Measurements from ENCODE around the gene IFTAP. TPM values are rescaled to one million over a fixed set of nuclear protein-coding genes. Genes with fewer than 3 reads are reported as not detected.

The IFTAP gene
- total RNA-seq, 1 donor from 2014 or later: 17.3 TPM

DNA sequence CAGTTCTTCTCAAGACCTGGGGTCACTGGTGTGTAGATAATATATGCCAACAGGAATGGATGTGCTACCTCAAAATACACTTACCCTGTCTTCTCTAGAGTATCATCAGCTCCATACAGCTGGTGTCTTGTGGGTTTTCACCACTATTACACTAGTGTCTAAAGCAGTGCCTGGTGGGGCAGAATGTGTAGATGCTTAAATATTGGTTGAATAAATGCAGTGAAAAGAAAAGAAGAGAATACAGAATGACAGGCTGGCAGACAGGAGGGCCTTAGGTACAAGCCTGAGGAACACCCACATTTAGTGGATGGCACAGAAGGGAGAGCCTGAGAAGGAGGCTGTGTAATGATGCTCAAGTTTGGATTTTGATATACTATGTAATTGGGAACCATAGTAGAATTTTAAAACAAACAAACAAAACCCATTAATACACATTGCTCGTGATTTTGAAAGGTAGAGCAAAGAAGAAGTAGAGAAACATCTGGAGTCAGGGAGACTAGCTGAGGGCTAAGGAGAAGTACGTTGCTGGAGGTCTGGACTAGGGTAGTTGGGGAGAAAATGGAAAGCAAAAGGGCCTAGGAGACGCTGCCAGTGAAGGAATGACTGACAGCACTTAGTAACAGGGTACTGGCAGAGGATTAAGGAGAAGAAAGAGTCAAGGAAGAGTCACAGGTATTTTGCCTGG lies 24.2 kb downstream of the IFTAP start:
- Histone ChIP-seq H3K4me1 (ENCODE audit: insufficient read depth, low read length) (no peaks in the 10 kb centered on the region), H2AFZ (ENCODE audit: low read depth, low read length) (no peak overlapping the region), H3K4me3 (ENCODE audit: insufficient read depth, low read depth, low read length) (no peak overlapping the region), H3K4me2 (ENCODE audit: low read length) (no peak overlapping the region), H3K9ac (ENCODE audit: low read length) (no peak overlapping the region), H3K79me2 (ENCODE audit: insufficient read depth, low read length) (no peaks in the 10 kb centered on the region), H3K36me3 (ENCODE audit: insufficient read depth, low read length) (no peaks in the 10 kb centered on the region), H4K20me1 (ENCODE audit: insufficient read depth, low read length) (no peaks in the 10 kb centered on the region), H3K27me3 (ENCODE audit: insufficient read depth, low read length) (no peaks in the 10 kb centered on the region), H3K9me3 (ENCODE audit: insufficient read depth, low read depth, low read length) (no peaks in the 10 kb centered on the region), H3K27ac (ENCODE audit: low read depth, low read length) (no peak overlapping the region)
- FAIRE-seq (no peak), DNase-seq (ENCODE audit: low read depth) (no peak)
- TF ChIP-seq, protein P1, sequence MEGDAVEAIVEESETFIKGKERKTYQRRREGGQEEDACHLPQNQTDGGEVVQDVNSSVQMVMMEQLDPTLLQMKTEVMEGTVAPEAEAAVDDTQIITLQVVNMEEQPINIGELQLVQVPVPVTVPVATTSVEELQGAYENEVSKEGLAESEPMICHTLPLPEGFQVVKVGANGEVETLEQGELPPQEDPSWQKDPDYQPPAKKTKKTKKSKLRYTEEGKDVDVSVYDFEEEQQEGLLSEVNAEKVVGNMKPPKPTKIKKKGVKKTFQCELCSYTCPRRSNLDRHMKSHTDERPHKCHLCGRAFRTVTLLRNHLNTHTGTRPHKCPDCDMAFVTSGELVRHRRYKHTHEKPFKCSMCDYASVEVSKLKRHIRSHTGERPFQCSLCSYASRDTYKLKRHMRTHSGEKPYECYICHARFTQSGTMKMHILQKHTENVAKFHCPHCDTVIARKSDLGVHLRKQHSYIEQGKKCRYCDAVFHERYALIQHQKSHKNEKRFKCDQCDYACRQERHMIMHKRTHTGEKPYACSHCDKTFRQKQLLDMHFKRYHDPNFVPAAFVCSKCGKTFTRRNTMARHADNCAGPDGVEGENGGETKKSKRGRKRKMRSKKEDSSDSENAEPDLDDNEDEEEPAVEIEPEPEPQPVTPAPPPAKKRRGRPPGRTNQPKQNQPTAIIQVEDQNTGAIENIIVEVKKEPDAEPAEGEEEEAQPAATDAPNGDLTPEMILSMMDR (IDR thresholded peaks at IDR 0.05; ENCODE audit: insufficient read depth, low read depth, low read length): no peak
- TF ChIP-seq EZH2 (IDR thresholded peaks at IDR 0.05; ENCODE audit: insufficient read depth, low read length): no peak
- Mint-ChIP-seq H3K9me3 (ENCODE audit: unreplicated experiment) (no peaks in the 10 kb centered on the region), H3K4me3 (ENCODE audit: unreplicated experiment) (no peak overlapping the region), H3K27ac (ENCODE audit: unreplicated experiment) (no peak overlapping the region), H3K36me3 (ENCODE audit: low read depth, unreplicated experiment) (no peaks in the 10 kb centered on the region), H3K4me1 (ENCODE audit: low read depth, unreplicated experiment) (no peaks in the 10 kb centered on the region), H3K27me3 (ENCODE audit: low read depth, unreplicated experiment) (no peaks in the 10 kb centered on the region)

DNA sequence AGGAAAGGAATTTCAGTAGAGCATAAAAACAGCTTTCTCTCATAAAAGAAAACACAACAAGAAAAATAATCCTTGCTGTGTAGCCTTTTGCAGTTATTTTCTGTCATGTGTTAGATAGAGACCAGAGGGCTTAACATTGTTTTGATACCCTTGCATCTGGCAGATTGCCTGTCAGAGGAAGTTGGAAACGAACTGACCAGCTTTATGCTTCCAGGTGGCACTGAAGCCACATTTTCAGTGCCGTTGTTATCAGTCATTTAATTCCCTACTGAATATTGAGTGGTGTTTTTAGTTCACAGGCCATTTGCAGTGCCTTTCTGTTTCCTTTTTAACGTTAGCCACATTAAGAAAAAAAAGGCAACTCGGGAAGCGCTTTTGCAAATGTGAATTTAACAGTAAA lies 25.2 kb downstream of the IFTAP start:
- FAIRE-seq (no peak), DNase-seq (ENCODE audit: low read depth) (no peak)
- no peak overlapping the region for H3K27ac ChIP-seq (ENCODE audit: low read depth, low read length)
- H3K4me3 ChIP-seq (ENCODE audit: insufficient read depth, low read depth, low read length): no peak overlapping the region
- no peaks in the 10 kb centered on the region for H3K4me1 ChIP-seq (ENCODE audit: insufficient read depth, low read length)
- Mint-ChIP-seq H3K36me3 (ENCODE audit: low read depth, unreplicated experiment) (no peaks in the 10 kb centered on the region), H3K27ac (ENCODE audit: unreplicated experiment) (no peak overlapping the region), H3K27me3 (ENCODE audit: low read depth, unreplicated experiment) (no peaks in the 10 kb centered on the region), H3K9me3 (ENCODE audit: unreplicated experiment) (no peaks in the 10 kb centered on the region), H3K4me3 (ENCODE audit: unreplicated experiment) (no peak overlapping the region), H3K4me1 (ENCODE audit: low read depth, unreplicated experiment) (no peaks in the 10 kb centered on the region)
- H3K4me2 ChIP-seq (ENCODE audit: low read length): no peak overlapping the region
- TF ChIP-seq EZH2 (IDR thresholded peaks at IDR 0.05; ENCODE audit: insufficient read depth, low read length): no peak
- TF ChIP-seq, protein P1 (IDR thresholded peaks at IDR 0.05; ENCODE audit: insufficient read depth, low read depth, low read length): no peak
- no peaks in the 10 kb centered on the region for H3K79me2 ChIP-seq (ENCODE audit: insufficient read depth, low read length)
- H4K20me1 ChIP-seq (ENCODE audit: insufficient read depth, low read length): no peaks in the 10 kb centered on the region
- no peak overlapping the region for H3K9ac ChIP-seq (ENCODE audit: low read length)
- no peaks in the 10 kb centered on the region for H3K27me3 ChIP-seq (ENCODE audit: insufficient read depth, low read length)
- no peaks in the 10 kb centered on the region for H3K9me3 ChIP-seq (ENCODE audit: insufficient read depth, low read depth, low read length)
- H2AFZ ChIP-seq (ENCODE audit: low read depth, low read length): no peak overlapping the region
- H3K36me3 ChIP-seq (ENCODE audit: insufficient read depth, low read length): no peaks in the 10 kb centered on the region

DNA sequence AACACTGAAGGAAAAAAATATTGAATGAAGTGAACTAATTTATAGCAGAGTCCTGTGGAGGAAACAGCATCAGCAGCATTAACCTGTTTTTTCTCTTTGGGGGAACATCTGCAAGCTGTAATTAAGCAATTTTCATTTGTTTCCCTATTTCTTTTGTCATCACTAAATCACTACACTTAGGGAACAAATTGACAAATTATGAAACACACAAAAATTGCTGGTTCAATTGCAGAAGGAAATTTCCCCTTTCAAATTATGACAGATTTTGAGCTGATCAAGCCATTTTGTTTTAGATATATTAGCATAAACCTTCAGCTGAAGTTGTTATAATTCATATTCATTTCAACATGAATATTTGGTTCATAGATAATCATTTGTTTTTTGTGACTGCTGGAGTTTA lies 25.9 kb downstream of the IFTAP start:
- Histone ChIP-seq H3K27ac (ENCODE audit: low read depth, low read length) (no peak overlapping the region), H3K27me3 (ENCODE audit: insufficient read depth, low read length) (no peaks in the 10 kb centered on the region)
- H3K27me3 Mint-ChIP-seq (ENCODE audit: low read depth, unreplicated experiment): no peaks in the 10 kb centered on the region

More for the DNA sequence above, 25.9 kb downstream of the IFTAP start:
- Histone ChIP-seq H3K79me2 (ENCODE audit: insufficient read depth, low read length) (no peaks in the 10 kb centered on the region), H3K9ac (ENCODE audit: low read length) (no peak overlapping the region), H3K36me3 (ENCODE audit: insufficient read depth, low read length) (no peaks in the 10 kb centered on the region), H3K4me2 (ENCODE audit: low read length) (no peak overlapping the region), H4K20me1 (ENCODE audit: insufficient read depth, low read length) (no peaks in the 10 kb centered on the region), H3K4me1 (ENCODE audit: insufficient read depth, low read length) (no peaks in the 10 kb centered on the region), H3K4me3 (ENCODE audit: insufficient read depth, low read depth, low read length) (no peak overlapping the region), H2AFZ (ENCODE audit: low read depth, low read length) (no peak overlapping the region), H3K9me3 (ENCODE audit: insufficient read depth, low read depth, low read length) (no peaks in the 10 kb centered on the region)
- Mint-ChIP-seq H3K27ac (ENCODE audit: unreplicated experiment) (no peak overlapping the region), H3K4me3 (ENCODE audit: unreplicated experiment) (no peak overlapping the region), H3K9me3 (ENCODE audit: unreplicated experiment) (no peaks in the 10 kb centered on the region), H3K4me1 (ENCODE audit: low read depth, unreplicated experiment) (no peaks in the 10 kb centered on the region), H3K36me3 (ENCODE audit: low read depth, unreplicated experiment) (no peaks in the 10 kb centered on the region)
- TF ChIP-seq, protein P1 (IDR thresholded peaks at IDR 0.05; ENCODE audit: insufficient read depth, low read depth, low read length): no peak
- no peak for TF ChIP-seq EZH2 (IDR thresholded peaks at IDR 0.05; ENCODE audit: insufficient read depth, low read length)
- no peak for DNase-seq (ENCODE audit: low read depth)
- FAIRE-seq: no peak

Data from astrocyte (in vitro differentiated cells and primary cell).